Transverse colon (tissue), 4 donors: Measurements from ENCODE around the gene SCGB3A1. TPM values are rescaled to one million over a fixed set of nuclear protein-coding genes. Genes with fewer than 3 reads are reported as not detected.

Experiments
- DNase-seq: peaks from one replicate; pipeline ENCODE4 v3.0.0-alpha.2; 2019
- H3K27ac ChIP-seq, 4 donors: fragments of 200-600 bp; sonication (generic); 2 replicates each; pipeline ENCODE4 v1.5.1; 2016 to 2018; ENCODE audit warnings: inconsistent platforms in 4 of 4
- H3K27me3 ChIP-seq: fragments of 200-600 bp; sonication (generic); 2 replicates; pipeline ENCODE4 v1.5.1; 2017; ENCODE audit warnings: inconsistent platforms
- H3K36me3 ChIP-seq, 4 donors: fragments of 200-600 bp; sonication (generic); 2 replicates each; pipeline ENCODE4 v1.5.1; 2017 to 2019; ENCODE audit warnings: inconsistent platforms in 4 of 4
- H3K4me1 ChIP-seq, 4 donors: fragments of 200-600 bp; sonication (generic); 2 replicates each; pipeline ENCODE4 v1.5.1; 2017 to 2020; ENCODE audit warnings: inconsistent platforms in 4 of 4
- H3K4me3 ChIP-seq, 4 donors: fragments of 200-600 bp; sonication (generic); 1 replicate in 1 of 4; 2 replicates in 3 of 4; pipeline versions ENCODE4 v1.5.1 to v1.6.1; 2017 to 2019; ENCODE audit warnings: inconsistent platforms in 4 of 4
- H3K9me3 ChIP-seq, 2 donors: fragments of 200-600 bp; sonication (generic); 2 replicates each; pipeline ENCODE4 v1.5.1; 2017 to 2019; ENCODE audit warnings: inconsistent platforms in 2 of 2
- CTCF ChIP-seq, 5 experiments: fragments of 200-600 bp in 3 of 5; fragments of 450-650 bp in 2 of 5; sonication (generic) in 3 of 5; IDR thresholded peaks; 1 replicate in 2 of 5; 2 replicates in 3 of 5; pipeline ENCODE4 v1.5.1; 2016 to 2017; ENCODE audit warnings: antibody characterized with exemption in 5 of 5, inconsistent platforms in 3 of 5, mild to moderate bottlenecking in 2 of 5, moderate library complexity in 1 of 5
- EP300 ChIP-seq: sonication (generic); formaldehyde crosslinking; IDR thresholded peaks from one replicate; pipeline ENCODE4 v1.6.1; 2017; ENCODE audit warnings: antibody characterized with exemption, low read depth
- POLR2A ChIP-seq: fragments of 450-650 bp; IDR thresholded peaks from one replicate; pipeline ENCODE4 v1.6.1; 2016; ENCODE audit warnings: antibody characterized with exemption, mild to moderate bottlenecking, moderate library complexity
- POLR2AphosphoS5 ChIP-seq, 3 donors: sonication (generic); formaldehyde crosslinking; IDR thresholded peaks; one replicate each; pipeline ENCODE4 v1.6.1; 2016; ENCODE audit warnings: antibody characterized with exemption in 3 of 3
- WGBS, 2 donors: methylation state at CpG; one replicate each; pipeline ENCODE4 v1.1.5; 2018; ENCODE audit warnings: low coverage in 1 of 2; 5-methylcytosine and 5-hydroxymethylcytosine counted together
- in situ Hi-C, 4 donors: fragments of 200-750 bp; cut with MboI; loops; one replicate each; pipeline versions ENCODE4 v1.15.0 to v1.15.1; 2017; ENCODE audit warnings: low sequenced_read_pairs in 3 of 4, low pct_ligation_motif_present in 1 of 4, low pct_unique_long_range_greater_than_20kb in 1 of 4
- intact Hi-C: fragments of 100-400 bp; cut with DNase I; formaldehyde crosslinking; loops from one replicate; pipeline ENCODE4 v1.15.1; 2023; ENCODE audit warnings: low total_unique reads
- total RNA-seq, 4 donors: library from RNA; depleted of rRNA; stranded (reverse); fragments of >200 nt; gene quantifications; one replicate each; pipeline ENCODE4 v1.1.0, GENCODE V29; 2016

The SCGB3A1 gene
- total RNA-seq, 4 donors from 2014 or later: not detected

GRCh38 chr5:180608572-180609310 lies 17.4 kb upstream of the SCGB3A1 start:
- H3K4me3 ChIP-seq: no peak overlapping the region
- no peaks in the 10 kb centered on the region for H3K27me3 ChIP-seq
- H3K27ac ChIP-seq: no peak overlapping the region
- in situ Hi-C loops (no loop called here), intact Hi-C loops (no loop called here)
- H3K36me3 ChIP-seq: no peaks in the 10 kb centered on the region
- TF ChIP-seq CTCF (IDR thresholded peaks at IDR 0.05) (no peak), POLR2AphosphoS5 (IDR thresholded peaks at IDR 0.05) (no peak), EP300 (no peak), POLR2A (no peak)
- no peaks in the 10 kb centered on the region for H3K9me3 ChIP-seq
- no peaks in the 10 kb centered on the region for H3K4me1 ChIP-seq
- no peak for DNase-seq
- WGBS, 2 donors: 90% methylated on average over 26 of the region's 26 CpGs; no CpG with 5 or more reads in 1 of the 2 donors

- no peak for DNase-seq
- H3K9me3 ChIP-seq: no peaks in the 10 kb centered on the region
- H3K27ac ChIP-seq: no peak overlapping the region
- WGBS, 2 donors: 63 to 65% methylated on average over 4 to 18 of the region's 18 CpGs
- no peaks in the 10 kb centered on the region for H3K36me3 ChIP-seq
- H3K4me3 ChIP-seq: no peak overlapping the region
- no peak for TF ChIP-seq POLR2A
- in situ Hi-C loops: no loop called here
- intact Hi-C loops: no loop called here
- H3K4me1 ChIP-seq: no peaks in the 10 kb centered on the region
- no peaks in the 10 kb centered on the region for H3K27me3 ChIP-seq
Measured at GRCh38 chr5:180607861-180608571, 16.7 kb upstream of the SCGB3A1 start.

- no peak for DNase-seq
- Histone ChIP-seq H3K36me3 (no peaks in the 10 kb centered on the region), H3K27ac (no peak overlapping the region), H3K4me3 (no peak overlapping the region), H3K9me3 (no peaks in the 10 kb centered on the region), H3K4me1 (no peaks in the 10 kb centered on the region), H3K27me3 (no peaks in the 10 kb centered on the region)
- 78 to 80% methylated on average over 8 to 21 of the region's 21 CpGs for WGBS, 2 donors
- TF ChIP-seq POLR2A: no peak
- no peak for TF ChIP-seq CTCF (IDR thresholded peaks at IDR 0.05)
- intact Hi-C loops: no loop called here
- in situ Hi-C loops: no loop called here
Measured at GRCh38 chr5:180606215-180606785, 15.0 kb upstream of the SCGB3A1 start.

- TF ChIP-seq EP300: no peak
- TF ChIP-seq CTCF (IDR thresholded peaks at IDR 0.05): peak; percentile 40 to 64 (median 51)
- H3K9me3 ChIP-seq: no peaks in the 10 kb centered on the region
- 42% methylated on average over 11 of the region's 11 CpGs; no CpG with 5 or more reads in 1 of the 2 donors for WGBS, 2 donors
- H3K27ac ChIP-seq: no peak overlapping the region
- H3K27me3 ChIP-seq: no peaks in the 10 kb centered on the region
- intact Hi-C loops (no loop called here), in situ Hi-C loops (no loop called here)
- peak; percentile 58 for DNase-seq
- no peak overlapping the region for H3K4me3 ChIP-seq
- H3K36me3 ChIP-seq: no peaks in the 10 kb centered on the region
- no peaks in the 10 kb centered on the region for H3K4me1 ChIP-seq
Measured at GRCh38 chr5:180605554-180606214, 14.4 kb upstream of the SCGB3A1 start.
